ENCODE results near the gene DAB2IP.
A peak's percentile ranks its signal among the peaks of the same experiment; 100 is the strongest.

Gene DAB2IP

DNA sequence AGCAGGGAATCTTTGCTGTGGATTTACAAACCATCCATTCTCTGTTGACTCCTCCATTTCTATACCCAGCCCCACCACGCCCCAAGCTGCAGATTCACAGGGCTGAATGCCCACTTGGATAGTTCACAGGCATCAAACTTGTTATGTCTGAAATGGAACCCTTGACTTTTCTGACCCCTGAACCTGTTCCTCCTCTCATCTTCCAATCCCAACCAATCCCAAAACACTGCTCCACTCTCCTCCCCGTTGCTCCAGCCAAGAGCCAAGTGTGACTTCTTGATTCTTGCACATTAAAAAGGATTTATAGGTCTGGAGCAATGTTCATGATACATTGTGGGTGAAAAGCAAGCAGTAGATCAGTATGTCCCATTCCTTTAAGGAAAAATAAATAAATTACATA, 145.6 kb downstream of the DAB2IP start:
- DNase-seq (ENCODE audit: low spot score): no peak

DNA sequence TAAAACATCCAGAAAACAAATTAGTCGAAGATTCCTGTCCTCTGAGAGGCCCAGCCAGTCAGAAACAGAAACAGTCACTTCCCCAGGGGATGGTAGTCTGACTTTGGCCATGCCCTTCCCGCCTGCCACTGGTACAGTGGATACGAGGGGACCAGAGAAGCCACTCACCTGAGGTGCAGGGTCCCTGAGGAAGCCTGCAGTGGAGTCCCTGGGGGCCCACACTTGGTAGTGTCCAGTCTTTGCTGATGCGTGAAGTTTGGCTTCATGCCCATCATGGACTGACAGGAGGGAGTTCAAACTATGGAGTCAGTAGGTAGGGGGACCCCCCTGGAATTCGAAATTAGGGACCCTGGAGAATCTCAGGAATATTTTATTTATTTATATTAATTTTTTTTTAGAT, 147.5 kb downstream of the DAB2IP start:
- no peak for DNase-seq (ENCODE audit: low spot score)

DNA sequence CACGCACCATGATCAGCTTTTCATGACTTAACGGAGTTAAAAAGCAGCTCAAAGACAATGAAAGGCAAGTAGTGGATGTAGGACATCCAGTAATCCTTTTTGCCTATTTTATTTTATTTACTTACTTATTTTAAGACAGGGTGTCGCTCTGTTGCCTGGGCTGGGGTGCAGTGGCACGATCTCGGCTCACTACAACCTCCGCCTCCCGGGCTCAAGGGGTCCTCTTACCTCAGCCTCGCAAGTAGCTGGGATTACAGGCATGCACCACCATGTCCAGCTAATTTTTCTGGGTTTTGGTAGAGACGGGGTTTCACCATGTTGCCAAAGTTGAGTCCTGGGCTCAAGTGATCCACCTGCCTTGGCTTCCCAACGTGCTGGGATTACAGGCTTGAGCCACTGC, 148.9 kb downstream of the DAB2IP start:
- no peak for DNase-seq (ENCODE audit: low spot score)

DNA sequence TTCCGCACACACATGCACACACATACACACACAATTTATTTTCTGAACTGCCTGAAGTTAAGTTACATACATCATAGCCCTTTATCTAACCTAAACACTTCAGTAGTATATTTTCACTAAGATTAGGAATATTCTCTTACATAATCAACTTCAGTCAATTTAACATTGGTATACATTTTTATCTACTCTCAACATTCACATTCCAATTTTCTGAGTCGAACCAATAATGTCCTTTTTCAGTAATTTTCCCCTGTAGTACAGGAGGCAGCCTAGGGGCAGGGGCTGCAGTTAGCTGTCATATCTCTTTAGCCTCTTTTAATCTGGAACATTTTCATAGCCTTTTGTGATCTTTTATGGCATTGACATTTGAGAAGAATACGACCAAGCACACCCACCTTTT, 150.1 kb downstream of the DAB2IP start:
- DNase-seq (ENCODE audit: low spot score): no peak

DNA sequence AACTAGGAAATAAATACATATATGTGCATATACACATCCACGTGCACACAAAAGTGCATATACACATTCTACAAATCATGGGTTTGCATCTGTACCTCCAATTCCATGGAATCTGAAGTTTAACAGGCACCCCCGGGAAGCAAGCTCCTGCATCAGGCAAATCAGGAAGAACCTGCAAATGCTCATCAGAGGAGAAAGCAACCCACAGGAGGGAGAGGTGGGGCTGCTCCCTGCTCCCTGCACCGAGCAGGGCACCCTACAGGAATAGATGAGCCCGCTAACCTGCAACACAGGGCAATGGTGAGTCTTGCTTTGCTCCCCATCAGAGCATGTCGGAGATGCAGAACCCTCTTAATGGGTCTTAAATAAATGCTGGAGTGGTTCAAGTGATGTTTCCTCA, 151.3 kb downstream of the DAB2IP start:
- DNase-seq (ENCODE audit: low spot score): no peak

DNA sequence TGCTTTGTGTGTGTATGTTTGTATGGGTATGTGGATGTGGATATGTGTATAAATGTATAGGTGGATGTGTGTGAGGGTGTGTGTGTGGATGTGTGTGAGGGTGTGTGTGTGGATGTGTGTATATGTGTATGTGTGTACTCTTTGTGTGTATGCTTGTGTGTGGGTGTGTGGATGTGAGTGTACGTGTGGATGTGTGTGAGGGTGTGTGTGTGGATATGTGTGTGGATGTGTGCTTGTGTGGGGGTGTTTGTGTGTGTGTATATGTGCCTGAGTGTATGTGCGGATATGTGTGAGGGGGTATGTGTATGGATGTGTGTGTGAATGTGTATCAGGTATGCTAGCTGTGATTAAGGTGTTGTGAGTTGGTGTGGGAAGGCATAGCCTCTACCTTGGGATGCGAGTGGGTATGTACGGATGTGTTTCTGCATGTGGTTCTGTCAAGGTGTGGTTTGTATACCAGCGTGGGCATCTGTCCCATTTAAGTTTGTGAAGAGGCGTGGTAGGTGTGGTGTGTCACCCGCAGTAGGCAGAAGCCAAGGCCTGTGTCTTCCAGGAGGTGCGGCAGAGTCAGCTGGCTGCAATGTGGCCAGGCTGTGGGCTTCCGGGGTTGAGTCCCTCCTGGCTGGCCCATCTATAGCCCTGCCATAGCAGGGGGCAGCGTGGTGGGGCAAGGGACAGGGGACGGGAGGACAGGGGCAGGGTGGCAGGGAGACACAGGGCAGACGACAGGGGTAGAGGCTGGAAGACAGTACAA, 155.8 kb downstream of the DAB2IP start:
- DNase-seq (ENCODE audit: low spot score): no peak

DNA sequence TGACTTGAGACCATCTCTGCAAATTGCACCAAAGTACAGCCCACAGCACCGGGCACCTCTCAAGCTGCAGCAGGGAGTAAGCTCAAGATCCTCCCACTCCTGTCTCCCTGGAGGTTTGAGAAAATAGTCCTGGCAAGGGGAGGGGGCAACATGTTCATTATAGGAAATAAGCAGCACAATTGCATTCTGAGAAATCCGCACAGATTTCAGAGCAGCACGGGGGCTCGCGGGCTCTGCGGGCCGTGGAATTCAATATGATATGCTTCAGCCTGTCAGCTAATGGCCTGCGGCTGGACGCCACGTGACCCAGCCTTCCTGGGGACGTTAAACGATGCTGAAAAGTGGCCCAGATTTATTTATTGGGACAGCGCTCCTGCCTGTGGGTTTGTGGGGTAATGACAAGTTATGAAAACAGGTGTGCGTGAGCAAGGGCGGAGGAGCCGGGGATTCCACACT, 156.4 kb downstream of the DAB2IP start:
- peak; percentile 51 for DNase-seq (ENCODE audit: low spot score)

DNA sequence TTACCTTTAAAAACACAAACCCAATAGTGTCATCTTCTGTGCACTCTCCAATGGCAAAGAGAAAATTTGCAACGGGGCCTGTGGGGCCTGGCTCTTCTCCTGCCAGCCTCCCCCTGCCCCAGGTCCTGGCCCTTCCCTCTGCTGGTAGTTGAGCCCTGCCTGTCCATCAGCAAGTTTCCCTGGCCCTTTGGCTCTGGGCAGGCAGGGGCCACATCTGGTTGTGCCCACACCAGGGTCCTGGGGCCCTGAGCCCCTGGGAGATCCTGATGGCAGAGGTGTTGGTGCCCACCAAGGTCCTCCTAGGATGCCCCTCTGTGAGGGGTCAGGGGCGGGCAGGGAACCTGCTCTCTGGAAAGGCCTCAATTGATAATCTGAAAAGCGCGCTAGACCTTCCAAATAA, 157.3 kb downstream of the DAB2IP start:
- no peak for DNase-seq (ENCODE audit: low spot score)

DNA sequence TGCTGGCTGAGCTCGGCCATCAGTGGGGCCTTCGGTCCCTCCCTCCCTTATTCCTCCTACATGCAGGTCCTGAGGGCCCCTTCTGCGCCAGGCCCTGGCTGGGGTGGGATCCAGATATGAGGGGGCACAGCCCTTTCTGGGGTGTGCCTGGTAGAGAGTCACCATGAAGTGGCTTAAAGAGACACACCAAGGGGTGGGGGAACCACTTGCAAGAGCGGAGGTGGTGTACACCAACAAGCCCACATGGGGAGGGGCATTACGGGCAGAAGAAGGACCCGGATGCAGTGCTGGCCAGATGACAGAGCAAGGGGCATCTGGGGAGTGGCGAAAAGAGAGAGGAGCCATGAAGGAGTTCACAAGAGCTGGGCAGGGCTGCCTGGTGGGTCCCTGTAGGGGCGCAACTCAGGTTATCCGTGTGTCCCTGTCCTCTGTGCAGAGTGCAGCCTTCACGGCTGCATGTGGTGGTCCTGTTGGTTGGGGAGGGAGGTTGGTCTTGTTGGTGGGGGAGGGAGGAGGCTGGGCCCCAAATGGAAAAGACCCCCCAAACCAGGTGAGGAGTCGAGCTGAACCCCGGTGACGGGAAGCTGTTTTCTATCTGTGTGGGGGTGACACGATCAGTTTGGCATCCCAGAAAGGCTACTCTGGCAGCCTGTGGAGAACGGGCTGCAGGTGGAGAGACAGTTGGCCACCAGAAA, 158.1 kb downstream of the DAB2IP start:
- DNase-seq (ENCODE audit: low spot score): no peak

DNA sequence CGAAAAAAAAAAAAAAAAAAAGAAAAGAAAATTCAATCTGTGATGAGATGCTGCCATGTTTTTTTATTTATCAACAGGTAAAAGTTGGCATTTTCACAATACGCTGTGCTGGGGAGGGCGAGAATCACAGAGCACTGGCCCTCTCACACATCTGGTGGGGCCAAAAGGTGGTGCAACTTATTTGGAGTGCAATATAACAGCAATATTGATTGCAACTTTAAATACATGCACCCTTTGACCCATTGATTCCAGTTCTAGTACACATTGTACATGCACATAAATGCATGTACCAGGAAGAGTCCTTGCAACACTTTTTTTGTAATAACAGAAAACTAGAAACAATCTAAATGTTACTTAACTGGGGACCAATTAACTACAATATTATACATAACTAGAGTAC, 159.1 kb downstream of the DAB2IP start:
- DNase-seq (ENCODE audit: low spot score): no peak

DNA sequence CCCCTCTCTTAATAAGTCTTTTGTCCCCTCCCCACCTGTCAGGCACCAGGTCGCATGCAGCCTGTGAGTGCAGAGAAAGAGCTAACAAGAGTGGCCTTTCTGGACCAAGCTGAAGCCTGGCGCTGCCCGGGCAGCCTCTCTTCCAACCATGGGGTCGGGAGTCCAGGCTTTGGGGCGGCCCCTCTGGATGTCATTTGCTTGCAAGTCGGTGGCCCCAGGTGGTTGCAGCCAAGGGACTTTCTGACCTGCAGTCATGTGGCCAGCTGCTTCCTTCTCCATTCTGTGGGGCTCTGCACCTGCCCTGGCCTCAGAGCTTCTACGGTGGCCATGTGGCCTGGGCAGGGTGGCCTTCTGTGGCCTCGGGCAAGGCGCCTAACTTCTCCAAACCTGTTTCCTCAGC, 159.7 kb downstream of the DAB2IP start:
- no peak for DNase-seq (ENCODE audit: low spot score)

DNA sequence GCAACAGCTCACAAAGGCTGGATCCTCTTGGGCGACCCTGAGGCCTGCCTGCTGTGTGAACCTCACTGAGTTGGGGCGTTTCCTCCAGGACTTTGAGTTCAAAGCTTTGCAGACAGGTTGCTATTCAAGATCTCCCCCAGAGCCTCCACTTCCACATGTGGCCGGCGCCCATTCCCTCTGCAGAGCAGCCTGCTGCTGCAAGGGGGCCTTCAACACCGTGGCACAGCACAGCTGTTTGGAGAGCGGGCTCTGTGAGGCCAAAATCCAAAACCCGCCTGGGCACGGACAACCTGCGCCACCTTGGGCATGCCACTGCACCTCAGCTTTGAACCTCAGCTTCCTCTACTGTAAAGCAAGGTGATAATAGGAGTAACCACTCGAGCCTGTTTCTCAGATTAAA, 160.3 kb downstream of the DAB2IP start:
- DNase-seq (ENCODE audit: low spot score): no peak

DNA sequence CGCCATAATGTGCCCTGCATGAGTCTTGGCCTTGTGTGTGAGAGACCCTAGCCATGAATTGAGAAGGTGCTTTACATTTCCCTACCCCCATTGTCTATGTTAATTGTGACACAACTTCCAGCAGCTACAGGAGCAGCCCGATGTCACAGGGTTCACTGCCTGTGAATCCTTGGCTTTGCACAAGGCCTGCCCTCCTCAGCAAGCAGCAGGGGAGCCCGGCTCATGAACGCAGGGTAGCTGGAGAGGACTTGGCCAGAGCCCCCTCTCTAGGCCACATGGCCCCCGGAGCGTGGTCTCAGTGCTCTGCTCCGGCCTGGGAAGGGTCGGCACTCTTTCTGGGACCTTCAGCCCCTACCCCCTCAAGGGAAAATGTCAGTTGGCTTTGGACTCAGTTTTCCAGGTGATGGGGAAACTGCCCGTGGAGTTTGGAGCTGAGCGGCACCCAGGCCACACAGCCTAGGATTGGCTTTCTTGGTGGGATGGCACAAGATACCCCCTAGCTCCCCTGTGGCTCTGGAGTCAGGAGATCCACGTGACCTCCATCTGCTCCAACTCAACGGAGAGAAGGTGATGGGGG, 160.8 kb downstream of the DAB2IP start:
- DNase-seq (ENCODE audit: low spot score): no peak

DNA sequence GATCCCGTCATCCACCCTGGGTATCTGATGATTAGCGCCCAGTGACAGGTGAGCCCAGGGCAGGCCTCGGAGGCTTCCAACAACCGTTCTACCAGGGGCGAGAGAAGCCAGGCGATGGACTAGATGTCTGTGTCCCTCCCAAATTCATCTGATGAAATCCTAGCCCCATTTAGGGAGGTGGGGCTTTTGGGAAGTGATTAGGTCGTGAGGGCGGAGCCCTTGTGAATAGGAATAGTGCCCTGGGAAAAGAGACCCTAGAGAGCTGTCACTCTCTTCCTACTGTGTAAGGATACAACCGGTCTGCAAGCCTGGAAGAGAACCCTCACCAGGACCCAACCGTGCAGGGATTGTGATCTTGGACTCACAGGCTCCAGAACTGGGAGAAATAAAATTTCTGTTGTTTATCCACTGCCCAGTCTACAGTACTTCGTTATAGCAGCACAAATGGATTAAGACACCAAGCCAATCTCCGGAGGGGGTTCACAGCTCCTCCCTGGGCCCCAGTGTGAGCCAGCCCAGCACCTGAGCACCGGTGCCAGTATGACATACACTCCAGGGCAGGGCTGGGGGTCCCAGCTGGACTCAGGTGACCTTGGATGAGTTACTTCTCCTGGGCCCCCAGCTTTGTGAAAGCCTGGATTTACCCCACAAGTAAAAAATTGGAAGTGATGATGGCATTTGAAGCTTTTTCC, 162.2 kb downstream of the DAB2IP start:
- no peak for DNase-seq (ENCODE audit: low spot score)

DNA sequence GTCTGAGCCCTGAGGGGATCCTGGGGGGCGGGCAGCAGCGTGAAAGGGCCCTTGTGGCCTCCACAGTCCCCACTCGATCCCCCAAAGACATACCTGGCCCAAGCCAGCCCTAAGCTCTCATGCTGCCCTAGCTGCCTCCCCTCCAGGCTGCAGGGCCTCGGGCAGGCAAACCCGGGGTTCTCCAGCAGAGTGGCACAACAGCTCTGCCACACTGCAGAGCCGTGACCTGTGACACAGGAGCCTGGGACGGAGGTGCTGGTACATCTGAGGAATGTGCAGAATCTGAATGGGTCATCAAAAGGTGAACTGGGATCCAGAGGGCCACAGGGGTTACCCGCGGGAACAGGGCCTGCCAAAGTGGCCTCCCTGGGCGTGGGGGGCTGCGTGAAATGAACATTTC, 163.2 kb downstream of the DAB2IP start:
- DNase-seq (ENCODE audit: low spot score): no peak

DNA sequence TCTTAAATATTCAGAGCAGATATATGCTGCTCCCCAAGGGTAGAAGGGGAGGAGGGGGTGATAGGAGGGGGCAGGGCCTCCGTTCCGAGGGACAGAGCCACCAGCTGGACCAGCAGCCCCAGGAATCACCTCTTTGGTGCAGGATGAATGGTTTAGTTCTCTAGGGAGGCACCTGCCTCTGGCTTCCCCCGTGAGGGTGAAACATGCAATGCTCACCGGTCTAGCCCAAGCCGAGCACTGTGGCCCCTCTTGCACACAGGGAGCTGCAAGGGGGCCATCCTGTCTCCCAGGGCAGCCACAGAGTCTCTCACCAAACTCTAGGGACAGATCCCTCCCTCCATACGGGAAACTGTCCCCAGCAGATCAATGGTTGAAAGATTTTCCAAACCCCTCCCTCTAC, 163.7 kb downstream of the DAB2IP start:
- no peak for DNase-seq (ENCODE audit: low spot score)

DNA sequence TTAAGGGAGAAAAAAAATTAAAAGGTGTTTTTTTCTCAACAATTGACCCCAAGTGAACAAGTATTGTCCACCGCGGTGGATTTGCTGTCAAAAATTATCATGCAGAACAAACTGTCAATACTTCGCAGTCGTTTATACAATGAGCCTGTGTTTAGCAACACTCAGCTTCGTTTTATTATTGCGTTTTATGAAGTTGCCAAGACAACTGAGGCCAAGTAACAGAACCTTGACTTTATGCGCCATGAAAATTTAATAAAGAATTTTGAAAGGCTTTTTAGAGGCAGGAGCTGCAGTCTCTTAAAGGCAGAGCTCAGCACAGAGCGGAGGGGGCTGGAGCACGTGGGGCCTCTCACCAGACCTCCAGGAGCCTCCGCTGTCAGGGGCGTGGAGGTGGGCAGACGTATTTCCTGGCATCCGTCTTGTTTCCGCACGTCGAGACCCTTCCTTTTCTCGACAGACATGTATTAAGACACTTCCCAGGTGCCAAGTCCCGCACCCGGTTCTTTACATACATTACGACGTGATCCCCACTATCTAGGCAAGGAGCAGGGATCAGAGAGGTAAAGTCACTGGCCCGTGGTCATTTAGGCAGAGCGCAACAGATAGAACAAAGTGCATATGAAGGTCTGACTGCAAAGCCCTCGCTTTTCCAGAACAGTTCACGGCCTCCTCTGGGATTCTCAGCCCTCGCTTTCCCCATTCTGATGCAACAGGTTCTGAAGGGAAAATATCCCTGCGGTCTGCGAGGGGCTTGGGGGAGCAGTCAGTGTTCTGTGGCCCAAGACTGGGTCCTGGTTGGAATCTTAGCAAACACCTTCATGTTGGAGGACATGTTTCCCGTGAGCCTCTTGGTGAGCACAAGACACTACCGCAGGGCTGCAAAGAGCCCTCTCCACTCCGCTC, 164.4 kb downstream of the DAB2IP start:
- no peak for DNase-seq (ENCODE audit: low spot score)

DNA sequence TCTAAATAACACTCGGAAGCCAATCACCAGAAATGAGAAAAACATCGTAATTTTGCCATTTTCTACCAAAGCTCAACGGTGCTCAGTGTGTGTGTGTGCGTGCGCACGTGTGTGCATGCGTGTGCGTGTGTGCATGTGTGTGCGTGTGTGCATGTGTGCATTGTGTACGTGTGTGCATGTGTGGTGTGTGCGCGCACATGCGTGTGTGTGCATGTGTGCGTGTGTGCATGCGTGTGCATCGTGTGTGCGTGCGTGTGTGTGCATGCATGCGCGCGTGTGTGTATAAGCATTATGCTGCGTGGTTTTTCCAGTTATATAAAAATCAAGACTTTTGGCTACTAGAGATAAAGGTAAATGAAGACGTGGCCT, 165.0 kb downstream of the DAB2IP start:
- DNase-seq (ENCODE audit: low spot score): no peak

DNA sequence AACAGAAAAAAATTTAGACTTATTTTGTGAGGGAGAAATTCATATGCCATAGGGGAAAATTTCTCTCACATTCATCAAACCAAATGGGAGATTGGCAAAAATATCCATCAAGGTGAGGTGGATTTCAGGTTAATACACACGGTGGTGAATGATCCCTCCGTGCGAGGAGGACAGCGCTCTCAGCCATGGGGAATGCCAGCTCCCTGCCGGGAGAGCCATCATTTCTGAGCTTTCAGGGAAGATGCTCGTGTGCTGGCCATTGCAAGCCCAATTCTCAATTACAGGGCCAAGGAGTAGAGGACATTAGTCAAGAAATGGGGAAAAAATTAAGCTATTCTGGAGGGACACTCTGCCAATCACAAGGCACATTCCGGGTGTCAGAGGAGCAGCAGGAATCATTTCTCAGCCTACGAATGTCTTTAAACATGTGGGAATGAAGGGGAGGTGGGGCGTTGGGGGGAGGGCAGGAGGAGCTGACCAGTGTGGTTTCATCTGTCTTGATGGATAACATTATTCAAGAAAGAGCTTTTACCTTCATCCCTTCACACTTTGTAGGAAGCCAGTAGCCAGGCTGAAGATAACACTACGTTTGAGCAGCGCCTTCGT, 165.5 kb downstream of the DAB2IP start:
- DNase-seq (ENCODE audit: low spot score): no peak

DNA sequence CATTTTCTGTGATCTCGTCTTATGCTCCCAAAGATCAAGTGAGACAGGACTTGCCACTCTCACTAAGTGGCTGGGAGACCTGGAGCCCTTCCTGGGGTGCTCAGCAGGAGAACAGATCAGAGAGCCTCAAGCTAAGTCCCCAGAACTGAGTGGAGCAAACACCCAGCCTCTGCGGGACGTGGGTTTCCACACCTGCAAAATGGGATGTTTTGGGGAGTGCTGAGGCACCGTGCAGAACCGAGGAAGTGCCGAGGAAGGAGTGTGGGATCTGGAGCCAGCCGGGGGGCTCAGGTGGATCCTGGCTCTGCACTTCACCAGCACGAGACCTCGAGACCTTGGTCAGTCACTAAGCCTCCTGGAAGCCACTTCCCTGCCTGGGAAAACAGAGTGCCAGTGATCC, 166.0 kb downstream of the DAB2IP start:
- no peak for DNase-seq (ENCODE audit: low spot score)

DNA sequence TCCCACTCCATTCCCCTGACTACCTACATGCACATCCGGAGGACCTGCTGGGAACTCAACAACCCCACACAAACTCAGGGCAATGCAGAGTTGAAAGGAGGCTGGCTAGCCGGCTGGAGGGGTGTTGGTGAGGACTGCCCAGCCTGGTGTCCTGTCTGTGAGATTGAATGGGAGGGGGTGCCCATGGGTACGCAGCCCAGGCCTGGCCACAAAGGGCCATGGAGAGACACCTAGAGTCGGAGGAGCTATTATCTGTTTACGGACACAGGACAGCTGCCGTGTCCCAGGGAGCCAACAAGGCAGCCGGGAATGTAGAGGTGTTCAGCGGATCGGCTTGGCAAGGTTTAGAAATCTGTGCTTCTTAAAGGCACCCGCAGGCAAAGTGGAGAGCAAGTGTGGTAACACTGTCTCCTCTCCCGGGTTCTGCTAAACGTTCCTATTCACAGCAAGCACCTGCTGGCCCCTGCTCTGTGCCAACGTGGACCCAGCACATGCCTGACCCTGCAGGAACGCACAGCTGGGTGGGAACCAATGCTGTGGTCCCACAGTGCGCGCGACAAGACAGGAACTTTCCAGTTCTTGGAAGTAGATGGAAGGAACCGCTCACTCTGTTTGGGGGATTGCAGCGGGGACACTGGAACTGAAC, 166.7 kb downstream of the DAB2IP start:
- DNase-seq (ENCODE audit: low spot score): no peak

Data from hepatic stellate cell (primary cell).